EH (cell line): Measurements from ENCODE around the gene LAPTM5.

Experiments
- DNase-seq: peaks from one replicate; pipeline ENCODE4 v3.0.0-alpha.2; 2015; ENCODE audit warnings: low read depth

LAPTM5 gene

GRCh38 chr1:30742300-30742962 is 15.1 kb downstream of the LAPTM5 start:
- DNase-seq = no peak

GRCh38 chr1:30741239-30741894 is 16.2 kb downstream of the LAPTM5 start:
- no peak for DNase-seq

GRCh38 chr1:30740251-30741238 is 17.0 kb downstream of the LAPTM5 start:
- DNase-seq = no peak

- no peak for DNase-seq
Measured at GRCh38 chr1:30739601-30740000, 18.0 kb downstream of the LAPTM5 start.

GRCh38 chr1:30738715-30739559 is 18.6 kb downstream of the LAPTM5 start:
- no peak for DNase-seq

- no peak for DNase-seq
Measured at GRCh38 chr1:30738040-30738714, 19.4 kb downstream of the LAPTM5 start.

- DNase-seq = no peak
Measured at GRCh38 chr1:30737357-30738039, 20.1 kb downstream of the LAPTM5 start.

- no peak for DNase-seq
Measured at GRCh38 chr1:30735668-30736498, 21.7 kb downstream of the LAPTM5 start.

GRCh38 chr1:30735124-30735523 is 22.4 kb downstream of the LAPTM5 start:
- DNase-seq = no peak

- DNase-seq = no peak
Measured at GRCh38 chr1:30734580-30734979, 23.0 kb downstream of the LAPTM5 start.

GRCh38 chr1:30734106-30734505 is 23.5 kb downstream of the LAPTM5 start:
- DNase-seq = no peak

- DNase-seq = no peak
Measured at GRCh38 chr1:30733493-30733892, 24.1 kb downstream of the LAPTM5 start.

- DNase-seq = peak; percentile 28
Measured at GRCh38 chr1:30732277-30732996, 25.1 kb downstream of the LAPTM5 start.

GRCh38 chr1:30731806-30732276 is 25.7 kb downstream of the LAPTM5 start:
- no peak for DNase-seq

GRCh38 chr1:30731109-30731805 is 26.3 kb downstream of the LAPTM5 start:
- DNase-seq = no peak

GRCh38 chr1:30730346-30731108 is 27.0 kb downstream of the LAPTM5 start:
- DNase-seq = no peak

- DNase-seq = no peak
Measured at GRCh38 chr1:30729901-30730300, 27.7 kb downstream of the LAPTM5 start.
